SH-SY5Y (cell line): ENCODE results near the gene ENDOV.

ENCODE experiments used
- GATA2 ChIP-seq: IDR thresholded peaks from 2 replicates; pipeline ENCODE4 v1.6.1; 2011; ENCODE audit warnings: mild to moderate bottlenecking, low read depth, low read length
- GATA3 ChIP-seq: IDR thresholded peaks from 2 replicates; pipeline ENCODE4 v1.6.1; 2011; ENCODE audit warnings: low read depth, mild to moderate bottlenecking, low read length, moderate library complexity

GRCh38 chr17:80408872-80409271 is 6.1 kb upstream of the ENDOV start:
- TF ChIP-seq GATA2 (no peak), GATA3 (no peak)
